K562 (cell line): ENCODE data around the gene SHISA9. TPM values are rescaled to one million over a fixed set of nuclear protein-coding genes. Genes with fewer than 3 reads are reported as not detected.

ENCODE experiments used
- ATAC-seq: fragments of 200-7000 bp; cut with Tn5 transposase; 3 replicates; pipeline ENCODE4 v1.9.1; 2020; ENCODE audit warnings: moderate library complexity
- BruUV-seq: library from RNA; stranded (reverse); fragments of 400-500 nt; replicated peaks from 2 replicates; lab custom pipeline; 2021; lab: Mats Ljungman, UMichigan
- CTCF ChIA-PET: fragments of 300-600 bp; formaldehyde crosslinking; extraction: SDS; loops from one replicate; lab custom pipeline; 2021; ENCODE audit warnings: low intra/inter-chr PET ratio; lab: Yijun Ruan, JAX
- POLR2A ChIA-PET: fragments of 300-600, 350-650 bp; sonication (Branson Sonifier 250); formaldehyde crosslinking; extraction: SDS; loops from one replicate; lab custom pipeline; 2021; ENCODE audit warnings: antibody characterized with exemption, inconsistent platforms; lab: Yijun Ruan, JAX
- DNase-seq, 4 experiments: peaks; one replicate each; pipeline versions ENCODE4 v3.0.0 to v3.0.0-alpha.2; 2011 to 2018; ENCODE audit warnings: low spot score in 3 of 4, mixed read lengths in 3 of 4; ENCODE audit errors: extremely low read depth in 1 of 4
- FAIRE-seq: peaks from 2 replicates; lab custom pipeline; 2011; peaks lifted over from hg19 to GRCh38; lab: Jason Lieb, UNC
- H2AFZ ChIP-seq: 2 replicates; pipeline ENCODE4 v1.6.0; 2011; ENCODE audit warnings: low read depth, low read length, control low read depth, inconsistent platforms
- H3K27ac ChIP-seq: fragments of 200-600 bp; 3 replicates; pipeline ENCODE4 v1.8.0; 2011; ENCODE audit warnings: low read depth, mild to moderate bottlenecking, control low read depth, inconsistent platforms, low read length, moderate library complexity, mixed read lengths; ENCODE audit errors: extremely low read depth
- H3K27me3 ChIP-seq, 2 experiments: fragments of 300-600 bp in 1 of 2; 2 replicates in 1 of 2; 3 replicates in 1 of 2; pipeline versions ENCODE4 v1.6.0 to v1.8.0; 2011; ENCODE audit warnings: inconsistent platforms in 2 of 2, low read length in 2 of 2, mild to moderate bottlenecking in 1 of 2, mixed read lengths in 1 of 2, moderate library complexity in 1 of 2; ENCODE audit not compliant: control insufficient read depth in 2 of 2, insufficient read depth in 2 of 2
- H3K36me3 ChIP-seq: fragments of 300-600 bp; 3 replicates; pipeline ENCODE4 v1.8.0; 2011; ENCODE audit warnings: mild to moderate bottlenecking, low read length, inconsistent platforms; ENCODE audit not compliant: control insufficient read depth, insufficient read depth
- H3K4me1 ChIP-seq, 2 experiments: fragments of 200-600 bp in 1 of 2; replicated peaks in 1 of 2; 2 replicates in 1 of 2; 3 replicates in 1 of 2; pipeline versions ENCODE4 v1.5.1 to v1.8.0; 2011; ENCODE audit warnings: inconsistent platforms in 2 of 2, low read length in 2 of 2, mild to moderate bottlenecking in 1 of 2, mixed read lengths in 1 of 2, moderate library complexity in 1 of 2; ENCODE audit not compliant: control insufficient read depth in 2 of 2, insufficient read depth in 2 of 2
- H3K4me2 ChIP-seq: 2 replicates; pipeline ENCODE4 v1.6.1; 2011; ENCODE audit warnings: low read length, control low read depth, inconsistent platforms, mixed read lengths; ENCODE audit not compliant: insufficient read depth
- H3K4me3 ChIP-seq: fragments of 200-600 bp; sonication (generic), shearing (Covaris generic); 2 replicates; pipeline ENCODE4 v1.5.1; 2016; ENCODE audit warnings: control low read depth, inconsistent platforms
- H3K79me2 ChIP-seq: fragments of 200-600 bp; 3 replicates; pipeline ENCODE4 v1.8.0; 2011; ENCODE audit warnings: low read length, inconsistent platforms; ENCODE audit not compliant: control insufficient read depth, insufficient read depth
- H3K9ac ChIP-seq, 2 experiments: 2 replicates each; pipeline versions ENCODE4 v1.6.0 to v1.6.1; 2011; ENCODE audit warnings: low read depth in 2 of 2, low read length in 2 of 2, control low read depth in 1 of 2, inconsistent platforms in 1 of 2, mild to moderate bottlenecking in 1 of 2, mixed read lengths in 1 of 2; ENCODE audit not compliant: insufficient read depth in 1 of 2
- H3K9me1 ChIP-seq: one replicate; pipeline ENCODE4 v1.6.0; 2011; ENCODE audit warnings: inconsistent platforms, mild to moderate bottlenecking, low read length, moderate library complexity; ENCODE audit not compliant: control insufficient read depth, insufficient read depth
- H3K9me3 ChIP-seq: replicated peaks from 2 replicates; pipeline ENCODE4 v1.5.1; 2011; ENCODE audit warnings: low read depth, low read length, inconsistent platforms; ENCODE audit not compliant: control insufficient read depth, insufficient read depth
- H4K20me1 ChIP-seq: replicated peaks from 2 replicates; pipeline ENCODE4 v1.6.1; 2011; ENCODE audit warnings: low read length, inconsistent platforms, mixed read lengths; ENCODE audit not compliant: control insufficient read depth, insufficient read depth
- FOXJ3 ChIP-seq: sonication (generic); formaldehyde crosslinking; IDR thresholded peaks from 2 replicates; pipeline ENCODE4 v1.4.0; 2020; ENCODE audit warnings: mild to moderate bottlenecking, missing genetic modification reagents
- HNRNPL ChIP-seq: fragments of 200-400 bp; formaldehyde crosslinking; IDR thresholded peaks from 2 replicates; pipeline ENCODE4 v1.6.1; 2017; ENCODE audit warnings: low read depth, mild to moderate bottlenecking, low read length
- MED1 ChIP-seq: sonication (generic); formaldehyde crosslinking; IDR thresholded peaks from 2 replicates; pipeline ENCODE4 v1.8.1; 2023; ENCODE audit warnings: missing genetic modification reagents, borderline replicate concordance
- NFRKB ChIP-seq: fragments of 450-650 bp; IDR thresholded peaks from 2 replicates; pipeline ENCODE4 v1.6.1; 2016; ENCODE audit warnings: low read depth
- SMC3 ChIP-seq: conservative IDR thresholded peaks from 2 replicates; pipeline ENCODE4 v1.6.1; 2011; ENCODE audit warnings: low read depth, low read length, improper control_type of control experiment; ENCODE audit not compliant: insufficient read depth
- WGBS: fragments of 100-300 bp; shearing (Covaris generic); methylation state at CpG from one replicate; pipeline ENCODE4 v1.1.6; 2016; ENCODE audit warnings: low coverage, mixed read lengths; ENCODE audit not compliant: insufficient coverage; ENCODE audit errors: missing lambda C conversion rate; 5-methylcytosine and 5-hydroxymethylcytosine counted together
- in situ Hi-C: fragments of 300-500 bp; cut with MboI; formaldehyde crosslinking; loops from 4 replicates; pipeline ENCODE4 v1.15.0; 2018; ENCODE audit warnings: inconsistent platforms, mixed read lengths
- intact Hi-C: fragments of 100-400 bp; cut with micrococcal nuclease; formaldehyde crosslinking; loops from 2 replicates; pipeline ENCODE4 v1.14.2; 2022
- polyA plus RNA-seq, 8 experiments: library from polyadenylated mRNA; depleted of rRNA in 4 of 8; stranded (reverse) in 5 of 8; unstranded in 3 of 8; fragments of >200 nt; fragmentation: Nextera tagmentation in 2 of 8; fragmentation: Illumina TruSeq in 1 of 8; extraction: Ambion mirVana in 2 of 8; extraction: Trizol in 1 of 8; gene quantifications; 2 replicates each; pipeline versions ENCODE4 v1.2.1 to v1.2.3, GENCODE V29; 2011 to 2014; ENCODE audit warnings: inconsistent platforms in 1 of 8, missing spikeins in 1 of 8
- total RNA-seq, 7 experiments: library from RNA; depleted of rRNA in 6 of 7; stranded (reverse); fragments of >200 nt in 6 of 7; fragmentation: Illumina TruSeq in 2 of 7; extraction: Trizol in 2 of 7; gene quantifications; 2 replicates each; pipeline versions ENCODE4 v1.2.1 to v1.2.3, GENCODE V29; 2011 to 2021; ENCODE audit warnings: low replicate concordance in 1 of 7
- TF ChIP-seq, protein P1 (sequence below): fragments of 250-450 bp; sonication (Bioruptor Pico); IDR thresholded peaks from 2 replicates; pipeline ENCODE4 v1.8.0; 2022; ENCODE audit warnings: inconsistent platforms
- TF ChIP-seq, protein P2 (sequence below), 3 experiments: IDR thresholded peaks in 2 of 3; conservative IDR thresholded peaks in 1 of 3; 2 replicates each; pipeline ENCODE4 v1.5.1; 2011 to 2012; ENCODE audit warnings: low read length in 3 of 3, mild to moderate bottlenecking in 3 of 3, control low read depth in 2 of 3, improper control_type of control experiment in 1 of 3, inconsistent platforms in 1 of 3, low read depth in 1 of 3, mixed read lengths in 1 of 3, moderate library complexity in 1 of 3; ENCODE audit not compliant: insufficient read depth in 2 of 3
- TF ChIP-seq, protein P3 (sequence below), 2 experiments: fragments of 450-650 bp; conservative IDR thresholded peaks; 2 replicates each; pipeline ENCODE4 v1.6.1; 2017; ENCODE audit warnings: mild to moderate bottlenecking in 2 of 2, moderate library complexity in 2 of 2

Gene SHISA9
- total and polyA plus RNA-seq, 9 of the 15 experiments (the other 6 are each of a cell fraction or from before 2014, with no cell fraction given) = under 0.01 to 0.16 (median 0.01) TPM; not detected in 6

DNA sequence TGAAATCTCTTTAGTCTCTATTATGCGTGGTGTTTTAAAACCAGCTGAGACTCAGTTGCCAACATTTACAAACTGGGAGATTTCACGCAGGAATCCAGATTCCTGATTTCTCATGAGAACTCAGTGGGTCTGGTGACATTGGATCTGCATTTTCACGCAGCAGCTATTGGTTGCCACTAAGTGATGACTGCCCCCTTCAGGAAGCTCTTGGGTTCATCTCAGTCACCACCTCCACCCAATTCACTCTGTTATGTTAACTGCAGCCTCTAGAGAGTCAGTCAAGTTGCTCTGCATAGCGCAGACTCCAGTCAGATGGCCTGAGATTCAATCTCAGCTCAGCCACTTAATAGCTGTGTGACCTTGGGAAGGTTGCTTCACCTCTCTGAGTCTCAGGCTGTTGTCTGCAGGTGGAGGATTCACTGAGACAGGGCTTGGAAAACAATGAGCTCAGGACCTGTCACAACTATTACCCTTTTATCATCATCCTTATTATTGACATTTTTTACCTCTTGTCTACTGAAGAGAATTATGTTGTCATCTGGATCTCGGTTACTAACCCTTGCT lies 6.4 kb downstream of the SHISA9 start (continued):
- TF ChIP-seq, protein P1, sequence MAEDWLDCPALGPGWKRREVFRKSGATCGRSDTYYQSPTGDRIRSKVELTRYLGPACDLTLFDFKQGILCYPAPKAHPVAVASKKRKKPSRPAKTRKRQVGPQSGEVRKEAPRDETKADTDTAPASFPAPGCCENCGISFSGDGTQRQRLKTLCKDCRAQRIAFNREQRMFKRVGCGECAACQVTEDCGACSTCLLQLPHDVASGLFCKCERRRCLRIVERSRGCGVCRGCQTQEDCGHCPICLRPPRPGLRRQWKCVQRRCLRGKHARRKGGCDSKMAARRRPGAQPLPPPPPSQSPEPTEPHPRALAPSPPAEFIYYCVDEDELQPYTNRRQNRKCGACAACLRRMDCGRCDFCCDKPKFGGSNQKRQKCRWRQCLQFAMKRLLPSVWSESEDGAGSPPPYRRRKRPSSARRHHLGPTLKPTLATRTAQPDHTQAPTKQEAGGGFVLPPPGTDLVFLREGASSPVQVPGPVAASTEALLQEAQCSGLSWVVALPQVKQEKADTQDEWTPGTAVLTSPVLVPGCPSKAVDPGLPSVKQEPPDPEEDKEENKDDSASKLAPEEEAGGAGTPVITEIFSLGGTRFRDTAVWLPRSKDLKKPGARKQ (CRISPR knock-in tag) = no peak
- TF ChIP-seq SMC3 (0 out of 2 replicates have a peak, but pooled peaks have one; percentile 4), NFRKB (no peak), MED1 (CRISPR knock-in tag) (no peak), FOXJ3 (CRISPR knock-in tag) (no peak)
- TF ChIP-seq, protein P2, sequence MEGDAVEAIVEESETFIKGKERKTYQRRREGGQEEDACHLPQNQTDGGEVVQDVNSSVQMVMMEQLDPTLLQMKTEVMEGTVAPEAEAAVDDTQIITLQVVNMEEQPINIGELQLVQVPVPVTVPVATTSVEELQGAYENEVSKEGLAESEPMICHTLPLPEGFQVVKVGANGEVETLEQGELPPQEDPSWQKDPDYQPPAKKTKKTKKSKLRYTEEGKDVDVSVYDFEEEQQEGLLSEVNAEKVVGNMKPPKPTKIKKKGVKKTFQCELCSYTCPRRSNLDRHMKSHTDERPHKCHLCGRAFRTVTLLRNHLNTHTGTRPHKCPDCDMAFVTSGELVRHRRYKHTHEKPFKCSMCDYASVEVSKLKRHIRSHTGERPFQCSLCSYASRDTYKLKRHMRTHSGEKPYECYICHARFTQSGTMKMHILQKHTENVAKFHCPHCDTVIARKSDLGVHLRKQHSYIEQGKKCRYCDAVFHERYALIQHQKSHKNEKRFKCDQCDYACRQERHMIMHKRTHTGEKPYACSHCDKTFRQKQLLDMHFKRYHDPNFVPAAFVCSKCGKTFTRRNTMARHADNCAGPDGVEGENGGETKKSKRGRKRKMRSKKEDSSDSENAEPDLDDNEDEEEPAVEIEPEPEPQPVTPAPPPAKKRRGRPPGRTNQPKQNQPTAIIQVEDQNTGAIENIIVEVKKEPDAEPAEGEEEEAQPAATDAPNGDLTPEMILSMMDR (IDR thresholded peaks at IDR 0.05 in 2 of 3, conservative IDR thresholded peaks at IDR 0.05 in 1 of 3; ENCODE audit: insufficient read depth in 2 of 3, low read depth in 1 of 3, low read length in 3 of 3) = peak; percentile 45 to 51 (median 47)

DNA sequence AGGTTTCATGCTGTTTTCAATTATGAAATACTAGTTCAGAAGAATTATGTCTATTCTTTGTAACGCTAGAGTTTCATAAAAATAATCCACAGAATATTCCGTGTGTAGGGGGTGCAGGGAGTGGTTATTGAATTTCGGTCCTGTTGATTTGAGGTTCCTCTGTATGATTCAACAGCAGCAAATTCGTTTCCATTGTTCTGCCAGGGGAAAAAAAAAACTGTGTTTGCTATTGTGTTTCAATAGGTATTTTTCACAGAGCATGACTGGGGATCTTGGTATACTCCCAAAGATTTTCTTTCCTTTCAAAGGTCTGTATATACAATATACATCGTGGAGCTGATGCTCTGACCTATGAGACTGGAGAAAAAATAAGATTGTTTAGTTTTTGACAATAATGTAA lies 15.8 kb downstream of the SHISA9 start:
- ATAC-seq (no peak), DNase-seq (no peak), FAIRE-seq (no peak)
- Histone ChIP-seq H3K9ac (no peak overlapping the region), H2AFZ (no peak overlapping the region), H3K9me3 (no peaks in the 10 kb centered on the region), H3K79me2 (no peaks in the 10 kb centered on the region), H3K36me3 (no peaks in the 10 kb centered on the region), H3K27ac (no peak overlapping the region), H3K4me3 (no peak overlapping the region), H3K9me1 (no peaks in the 10 kb centered on the region), H3K4me2 (no peak overlapping the region), H3K4me1 (no peaks in the 10 kb centered on the region), H4K20me1 (no peaks in the 10 kb centered on the region), H3K27me3 (peaks cover 15 to 18% of the 10 kb centered on the region in 2 experiments; a peak in 4 of 5 replicates)
- intact Hi-C loops = no loop called here
- TF ChIP-seq, protein P3, sequence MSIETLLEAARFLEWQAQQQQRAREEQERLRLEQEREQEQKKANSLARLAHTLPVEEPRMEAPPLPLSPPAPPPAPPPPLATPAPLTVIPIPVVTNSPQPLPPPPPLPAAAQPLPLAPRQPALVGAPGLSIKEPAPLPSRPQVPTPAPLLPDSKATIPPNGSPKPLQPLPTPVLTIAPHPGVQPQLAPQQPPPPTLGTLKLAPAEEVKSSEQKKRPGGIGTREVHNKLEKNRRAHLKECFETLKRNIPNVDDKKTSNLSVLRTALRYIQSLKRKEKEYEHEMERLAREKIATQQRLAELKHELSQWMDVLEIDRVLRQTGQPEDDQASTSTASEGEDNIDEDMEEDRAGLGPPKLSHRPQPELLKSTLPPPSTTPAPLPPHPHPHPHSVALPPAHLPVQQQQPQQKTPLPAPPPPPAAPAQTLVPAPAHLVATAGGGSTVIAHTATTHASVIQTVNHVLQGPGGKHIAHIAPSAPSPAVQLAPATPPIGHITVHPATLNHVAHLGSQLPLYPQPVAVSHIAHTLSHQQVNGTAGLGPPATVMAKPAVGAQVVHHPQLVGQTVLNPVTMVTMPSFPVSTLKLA (conservative IDR thresholded peaks at IDR 0.05) = no peak
- no peak for TF ChIP-seq HNRNPL
- WGBS = 0% methylated on average over 5 of the region's 5 CpGs
- in situ Hi-C loops = no loop called here
- BruUV-seq = no TSS peak
- POLR2A ChIA-PET = no interaction called here
- CTCF ChIA-PET = no interaction called here
